Common myeloid progenitor, CD34-positive (primary cell): ENCODE measurements around the gene WWC2.

Experiments
- CTCF ChIA-PET: fragments of 350-600 bp; sonication (Branson Sonifier 250); formaldehyde crosslinking; loops from one replicate; lab custom pipeline; 2021; ENCODE audit warnings: antibody characterized with exemption; lab: Charles Lee
- POLR2A ChIA-PET: fragments of 350-600 bp; sonication (Branson Sonifier 250); formaldehyde crosslinking; loops from one replicate; lab custom pipeline; 2021; ENCODE audit warnings: antibody characterized with exemption; lab: Charles Lee
- DNase-seq, 3 donors: peaks; one replicate each; pipeline versions ENCODE4 v3.0.0 to v3.0.0-alpha.2; 2013
- H3K27ac ChIP-seq, 2 experiments: 1 replicate in 1 of 2; 2 replicates in 1 of 2; pipeline ENCODE4 v1.7.0; 2013; ENCODE audit warnings: inconsistent platforms in 2 of 2, low read length in 2 of 2, mild to moderate bottlenecking in 2 of 2, low read depth in 1 of 2, moderate library complexity in 1 of 2; ENCODE audit not compliant: severe bottlenecking in 2 of 2, insufficient read depth in 1 of 2, poor library complexity in 1 of 2
- H3K27me3 ChIP-seq, 5 experiments: replicated peaks in 2 of 5; 1 replicate in 3 of 5; 2 replicates in 2 of 5; pipeline versions ENCODE4 v1.6.1 to v1.7.0; 2013; ENCODE audit warnings: low read length in 4 of 5, mild to moderate bottlenecking in 2 of 5, moderate library complexity in 2 of 5, inconsistent platforms in 1 of 5; ENCODE audit not compliant: insufficient read depth in 5 of 5, control insufficient read depth in 4 of 5
- H3K36me3 ChIP-seq, 4 experiments: 1 replicate in 2 of 4; 2 replicates in 2 of 4; pipeline versions ENCODE4 v1.6.1 to v1.7.0; 2013; ENCODE audit warnings: low read length in 3 of 4, control low read depth in 1 of 4, mild to moderate bottlenecking in 1 of 4; ENCODE audit not compliant: control insufficient read depth in 4 of 4, insufficient read depth in 4 of 4
- H3K4me1 ChIP-seq, 4 experiments: 1 replicate in 3 of 4; 2 replicates in 1 of 4; pipeline versions ENCODE4 v1.6.1 to v1.7.1; 2013; ENCODE audit warnings: low read length in 3 of 4, mild to moderate bottlenecking in 3 of 4, control low read depth in 1 of 4, inconsistent platforms in 1 of 4, moderate library complexity in 1 of 4; ENCODE audit not compliant: control insufficient read depth in 4 of 4, insufficient read depth in 4 of 4; ENCODE audit errors: control extremely low read depth in 1 of 4
- H3K4me3 ChIP-seq, 7 experiments: 1 replicate in 4 of 7; 2 replicates in 3 of 7; pipeline versions ENCODE4 v1.5.1 to v1.7.0; 2013; ENCODE audit warnings: mild to moderate bottlenecking in 7 of 7, low read length in 6 of 7, moderate library complexity in 6 of 7, inconsistent platforms in 2 of 7, low read depth in 2 of 7, control low read depth in 1 of 7; ENCODE audit not compliant: insufficient read depth in 4 of 7, control insufficient read depth in 1 of 7; ENCODE audit errors: extremely low read depth in 1 of 7
- H3K9me3 ChIP-seq, 5 experiments: 1 replicate in 4 of 5; 2 replicates in 1 of 5; pipeline versions ENCODE4 v1.6.1 to v1.7.1; 2013; ENCODE audit warnings: low read length in 4 of 5, mild to moderate bottlenecking in 2 of 5, inconsistent platforms in 1 of 5, low read depth in 1 of 5, moderate library complexity in 1 of 5; ENCODE audit not compliant: control insufficient read depth in 4 of 5, insufficient read depth in 2 of 5; ENCODE audit errors: control extremely low read depth in 1 of 5
- WGBS: methylation state at CpG from one replicate; pipeline ENCODE4 v1.1.5; 2013; ENCODE audit not compliant: insufficient coverage; 5-methylcytosine and 5-hydroxymethylcytosine counted together

WWC2 gene

DNA sequence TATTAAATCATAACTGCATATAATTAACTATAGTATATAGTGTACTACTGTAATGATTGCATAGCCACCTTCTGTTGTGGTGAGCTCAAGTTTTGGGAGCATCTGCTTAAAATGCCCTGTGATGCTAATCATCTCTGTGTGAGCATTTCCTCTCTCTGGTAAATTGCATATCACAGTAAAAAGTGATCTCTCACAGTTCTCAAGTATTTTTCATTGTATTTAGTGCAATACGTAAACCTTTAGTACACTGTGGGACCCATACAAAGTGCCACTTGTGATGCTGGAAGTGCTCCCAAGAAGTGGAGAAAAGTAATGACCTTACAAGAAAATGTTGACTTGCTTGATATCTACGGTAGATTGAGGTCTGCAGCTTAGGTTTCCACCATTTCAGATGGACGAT, 82.0 kb downstream of the WWC2 start:
- no peak overlapping the region for H3K4me3 ChIP-seq
- ChIA-PET CTCF (interaction anchor here (1.4 kb wide), 1 partner anchor 107 kb away, joined by 3 read pairs; no protein-coding TSS in a partner anchor), POLR2A (no interaction called here)
- peaks cover 0 to 3% (median 0%) of the 10 kb centered on the region in 5 experiments for H3K9me3 ChIP-seq
- H3K36me3 ChIP-seq: no peaks in the 10 kb centered on the region
- no peaks in the 10 kb centered on the region for H3K27me3 ChIP-seq
- no peaks in the 10 kb centered on the region for H3K4me1 ChIP-seq
- no peak overlapping the region for H3K27ac ChIP-seq
- no peak for DNase-seq
- 100% methylated on average over 1 of the region's 3 CpGs for WGBS

DNA sequence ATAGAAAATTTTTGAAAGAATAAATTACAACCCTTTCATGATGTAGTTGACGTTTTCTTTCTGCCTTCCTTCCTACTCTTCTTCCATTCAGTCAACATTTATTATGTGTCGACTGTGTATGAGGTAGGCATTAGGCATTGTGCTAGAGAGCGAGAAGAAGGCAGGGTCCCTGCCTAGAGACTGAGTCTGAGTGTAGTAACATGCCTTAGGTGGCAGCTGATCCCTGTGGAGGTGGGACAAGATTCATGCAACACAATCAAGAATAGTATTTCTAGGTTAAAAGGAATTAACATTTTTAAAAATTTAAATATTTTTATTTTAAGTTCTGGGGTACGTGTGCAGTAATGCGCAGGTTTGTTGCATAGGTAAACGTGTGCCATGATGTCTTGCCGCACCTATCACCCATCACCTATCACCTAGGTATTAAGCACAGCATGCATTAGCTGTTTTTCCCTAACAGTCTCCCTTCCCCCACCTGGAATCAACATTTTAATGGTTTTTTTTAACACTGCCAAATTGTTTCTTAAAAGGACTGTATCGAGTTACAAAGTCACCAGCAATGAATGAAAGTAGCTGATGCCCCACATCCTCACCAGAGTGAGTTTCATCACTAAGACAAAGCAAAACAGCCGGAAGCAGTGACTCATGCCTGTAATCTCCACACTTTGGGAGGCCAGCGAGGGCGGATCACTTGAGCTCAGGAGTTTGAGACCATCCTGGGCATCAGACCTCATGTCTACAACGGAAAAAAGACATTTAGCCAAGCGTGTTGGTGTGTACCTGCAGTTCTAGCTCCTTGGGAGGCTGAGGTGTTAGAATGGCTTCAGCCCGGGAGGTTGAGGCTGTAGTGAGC, 84.0 kb downstream of the WWC2 start:
- WGBS: 94% methylated on average over 7 of the region's 14 CpGs
- CTCF ChIA-PET: no interaction called here
- Histone ChIP-seq H3K4me3 (no peak overlapping the region), H3K9me3 (peaks cover 0 to 3% (median 0%) of the 10 kb centered on the region in 5 experiments), H3K27ac (no peak overlapping the region), H3K4me1 (no peaks in the 10 kb centered on the region), H3K36me3 (no peaks in the 10 kb centered on the region), H3K27me3 (no peaks in the 10 kb centered on the region)
- POLR2A ChIA-PET: no interaction called here
- DNase-seq: no peak

DNA sequence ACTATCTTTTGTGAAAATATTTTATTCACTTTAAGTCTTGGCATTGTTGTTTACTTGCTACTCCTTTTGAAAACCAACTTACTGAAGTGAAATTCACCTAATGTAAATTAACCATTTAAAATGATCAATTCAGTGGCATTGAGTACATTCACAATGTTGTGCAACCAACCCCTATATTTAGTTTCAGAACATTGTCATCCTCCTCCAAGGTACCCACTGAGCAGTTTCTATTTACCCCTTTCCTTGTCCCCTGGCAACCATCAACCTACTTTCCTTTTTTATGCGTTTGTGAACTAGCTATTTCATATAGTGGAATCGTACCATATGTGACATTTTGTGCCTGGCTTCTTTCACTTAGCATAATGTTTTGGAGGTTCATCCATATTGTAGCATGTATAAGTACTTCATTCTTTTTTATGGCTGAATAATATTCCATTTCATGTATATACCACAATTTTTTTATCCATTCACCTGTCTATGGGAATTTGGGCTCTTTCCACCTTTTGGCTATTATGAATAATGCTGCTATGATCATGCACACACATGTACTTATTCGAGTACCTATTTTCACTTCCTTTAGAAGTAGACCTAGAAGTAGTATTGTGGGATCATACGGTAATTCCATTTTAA, 85.0 kb downstream of the WWC2 start:
- ChIA-PET CTCF (interaction anchor here (1.0 kb wide), 1 partner anchor 10 kb away, joined by 4 read pairs; no protein-coding TSS in a partner anchor), POLR2A (no interaction called here)
- H3K27ac ChIP-seq: no peak overlapping the region
- H3K4me1 ChIP-seq: no peaks in the 10 kb centered on the region
- H3K9me3 ChIP-seq: peaks cover 0 to 3% (median 0%) of the 10 kb centered on the region in 5 experiments
- no peaks in the 10 kb centered on the region for H3K36me3 ChIP-seq
- WGBS: 100% methylated on average over 2 of the region's 4 CpGs
- H3K27me3 ChIP-seq: no peaks in the 10 kb centered on the region
- H3K4me3 ChIP-seq: no peak overlapping the region
- no peak for DNase-seq

DNA sequence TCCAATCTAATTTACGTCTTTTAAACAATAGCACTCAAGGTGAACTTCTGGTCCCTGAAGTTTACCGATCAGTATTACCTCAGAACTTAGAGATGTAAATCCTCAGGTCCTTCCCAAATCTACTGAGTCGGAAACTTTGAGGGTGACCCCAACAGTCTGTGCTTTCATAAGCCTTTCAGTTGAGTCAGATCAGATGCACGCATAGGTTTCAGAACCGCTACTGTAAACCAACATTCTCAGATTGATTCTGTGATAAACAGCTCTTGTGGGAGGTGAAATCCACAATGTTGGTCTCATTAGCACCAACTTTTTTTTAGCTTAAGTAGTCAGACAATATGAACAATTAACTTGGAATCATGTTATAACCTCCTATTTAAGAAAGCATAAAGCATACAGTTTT, 86.0 kb downstream of the WWC2 start:
- POLR2A ChIA-PET: interaction anchor here (0.6 kb wide), 1 partner anchor 118 kb away, joined by 5 read pairs; no protein-coding TSS in a partner anchor
- peaks cover 0 to 3% (median 0%) of the 10 kb centered on the region in 5 experiments for H3K9me3 ChIP-seq
- WGBS: 83% methylated on average over 5 of the region's 5 CpGs
- CTCF ChIA-PET: interaction anchor here (1.0 kb wide), 1 partner anchor 9 kb away, joined by 4 read pairs; no protein-coding TSS in a partner anchor
- no peaks in the 10 kb centered on the region for H3K4me1 ChIP-seq
- no peaks in the 10 kb centered on the region for H3K27me3 ChIP-seq
- H3K36me3 ChIP-seq: no peaks in the 10 kb centered on the region
- H3K27ac ChIP-seq: no peak overlapping the region
- H3K4me3 ChIP-seq: no peak overlapping the region
- DNase-seq: no peak

DNA sequence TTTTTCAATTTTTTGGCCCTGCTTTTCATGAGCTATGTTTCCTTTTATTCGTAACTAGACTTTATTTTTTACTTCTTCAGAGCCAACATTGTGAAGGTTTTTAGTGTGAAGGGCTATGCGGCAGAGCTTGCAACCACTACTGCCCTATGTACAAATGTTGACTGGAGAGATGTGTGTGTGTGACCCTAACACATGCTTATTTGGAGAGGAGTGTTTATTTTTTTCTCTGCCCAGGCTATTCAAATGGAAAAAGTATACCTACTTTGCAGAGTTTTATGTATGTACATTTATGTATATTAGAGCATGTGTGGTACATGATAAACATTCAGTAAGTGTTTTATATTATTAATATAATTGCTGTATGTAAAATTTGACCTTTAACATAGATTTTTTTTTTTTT, 86.5 kb downstream of the WWC2 start:
- Histone ChIP-seq H3K4me1 (no peaks in the 10 kb centered on the region), H3K4me3 (no peak overlapping the region), H3K27me3 (no peaks in the 10 kb centered on the region), H3K36me3 (no peaks in the 10 kb centered on the region), H3K27ac (no peak overlapping the region), H3K9me3 (peaks cover 0 to 3% (median 0%) of the 10 kb centered on the region in 5 experiments)
- POLR2A ChIA-PET: interaction anchor here (0.6 kb wide), 1 partner anchor 119 kb away, joined by 5 read pairs; no protein-coding TSS in a partner anchor
- no peak for DNase-seq
- WGBS: 80% methylated on average over 1 of the region's 2 CpGs
- CTCF ChIA-PET: no interaction called here

DNA sequence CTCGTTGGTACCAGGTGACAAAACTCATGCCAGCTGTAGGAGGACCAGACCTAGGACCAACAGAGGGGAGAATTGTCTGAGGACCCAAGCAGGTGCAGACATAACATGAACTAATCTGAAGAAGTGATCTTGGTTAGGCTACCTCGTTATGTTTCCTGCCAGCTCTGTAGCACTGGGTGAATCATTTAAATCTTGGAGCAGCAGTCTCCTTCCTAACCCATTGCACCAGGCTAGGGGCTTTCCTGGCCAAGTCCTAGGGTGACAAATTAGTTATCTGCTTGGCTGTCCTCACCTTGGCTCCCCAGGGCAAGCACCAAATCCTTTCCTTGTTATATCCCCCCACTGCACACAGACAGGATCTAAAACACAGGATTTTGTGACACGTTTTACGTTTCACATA, 87.8 kb downstream of the WWC2 start:
- peaks cover 0 to 3% (median 0%) of the 10 kb centered on the region in 4 experiments for H3K4me1 ChIP-seq
- CTCF ChIA-PET: no interaction called here
- no peak overlapping the region for H3K27ac ChIP-seq
- peaks cover 0 to 3% (median 0%) of the 10 kb centered on the region in 5 experiments for H3K9me3 ChIP-seq
- H3K36me3 ChIP-seq: no peaks in the 10 kb centered on the region
- POLR2A ChIA-PET: no interaction called here
- DNase-seq: peak in 1 of 3 donors; percentile 17
- H3K27me3 ChIP-seq: no peaks in the 10 kb centered on the region
- WGBS: 86% methylated on average over 4 of the region's 4 CpGs
- H3K4me3 ChIP-seq: no peak overlapping the region
